MM.1S (cell line): ENCODE data around the gene AGBL4.

Source experiments
- DNase-seq: peaks from one replicate; pipeline ENCODE4 v3.0.0-alpha.2; 2015
- H2AFZ ChIP-seq: fragments of 300-600 bp; sonication (generic); 2 replicates; pipeline ENCODE4 v1.6.0; 2016; ENCODE audit warnings: antibody characterized with exemption, low read length
- H3F3A ChIP-seq: fragments of 300-600 bp; sonication (generic); 2 replicates; pipeline ENCODE4 v1.6.1; 2016; ENCODE audit warnings: mild to moderate bottlenecking, antibody characterized with exemption, low read length, moderate library complexity, mixed read lengths; ENCODE audit not compliant: insufficient read depth
- H3K27ac ChIP-seq: fragments of 300-600 bp; sonication (generic); 2 replicates; pipeline ENCODE4 v1.5.1; 2016; ENCODE audit warnings: mild to moderate bottlenecking, low read length
- H3K27me3 ChIP-seq: fragments of 300-600 bp; sonication (generic); replicated peaks from 2 replicates; pipeline ENCODE4 v1.6.0; 2016; ENCODE audit warnings: low read length; ENCODE audit not compliant: insufficient read depth
- H3K36me3 ChIP-seq: fragments of 300-600 bp; sonication (generic); replicated peaks from 2 replicates; pipeline ENCODE4 v1.6.1; 2016; ENCODE audit warnings: mild to moderate bottlenecking, low read length, mixed read lengths; ENCODE audit not compliant: insufficient read depth
- H3K4me1 ChIP-seq: fragments of 300-600 bp; sonication (generic); 2 replicates; pipeline ENCODE4 v1.6.1; 2016; ENCODE audit warnings: low read length, mixed read lengths
- H3K4me2 ChIP-seq: fragments of 300-600 bp; sonication (generic); 2 replicates; pipeline ENCODE4 v1.6.0; 2016; ENCODE audit warnings: low read depth, low read length
- H3K4me3 ChIP-seq: fragments of 300-600 bp; sonication (generic); 2 replicates; pipeline ENCODE4 v1.5.1; 2016; ENCODE audit warnings: low read length, mixed read lengths
- H3K79me2 ChIP-seq: fragments of 300-600 bp; sonication (generic); 2 replicates; pipeline ENCODE4 v1.6.1; 2016; ENCODE audit warnings: mixed run types, low read length, mixed read lengths
- H3K9ac ChIP-seq: fragments of 300-600 bp; sonication (generic); 2 replicates; pipeline ENCODE4 v1.6.1; 2016; ENCODE audit warnings: low read length, mixed read lengths
- H3K9me2 ChIP-seq: fragments of 300-600 bp; sonication (generic); replicated peaks from 2 replicates; pipeline ENCODE4 v1.6.1; 2016; ENCODE audit warnings: mild to moderate bottlenecking, low read length, mixed read lengths; ENCODE audit not compliant: insufficient read depth
- H3K9me3 ChIP-seq: fragments of 300-600 bp; sonication (generic); replicated peaks from 2 replicates; pipeline ENCODE4 v1.6.1; 2016; ENCODE audit warnings: mild to moderate bottlenecking, low read length, mixed read lengths; ENCODE audit not compliant: insufficient read depth
- H4K20me1 ChIP-seq: fragments of 300-600 bp; sonication (generic); 2 replicates; pipeline ENCODE4 v1.6.1; 2016; ENCODE audit warnings: mild to moderate bottlenecking, low read length, moderate library complexity, mixed read lengths; ENCODE audit not compliant: insufficient read depth
- CTCF ChIP-seq: fragments of 300-600 bp; sonication (generic); IDR thresholded peaks from 2 replicates; pipeline ENCODE4 v1.5.1; 2016; ENCODE audit warnings: antibody characterized with exemption, low read length, mixed read lengths
- EZH2 ChIP-seq: fragments of 300-600 bp; sonication (generic); optimal IDR thresholded peaks from 2 replicates; pipeline ENCODE3; 2017; ENCODE audit warnings: low read depth, mild to moderate bottlenecking, antibody characterized with exemption, low read length, mixed read lengths
- EZH2phosphoT487 ChIP-seq: fragments of 300-600 bp; sonication (generic); IDR thresholded peaks from 2 replicates; pipeline ENCODE4 v1.6.1; 2018; ENCODE audit warnings: antibody characterized with exemption, low read length

The AGBL4 gene

GRCh38 chr1:48591181-48591580, 1432.6 kb downstream of the AGBL4 start:
- H3K79me2 ChIP-seq, result no peaks in the 10 kb centered on the region
- no peak overlapping the region for H3K4me2 ChIP-seq
- no peaks in the 10 kb centered on the region for H3K27me3 ChIP-seq
- H3K9me3 ChIP-seq, result no peaks in the 10 kb centered on the region
- H3K36me3 ChIP-seq, result no peaks in the 10 kb centered on the region
- no peaks in the 10 kb centered on the region for H4K20me1 ChIP-seq
- H2AFZ ChIP-seq, result no peak overlapping the region
- TF ChIP-seq EZH2, result no peak
- no peak for TF ChIP-seq EZH2phosphoT487
- no peak for TF ChIP-seq CTCF
- no peak overlapping the region for H3K9ac ChIP-seq
- no peaks in the 10 kb centered on the region for H3F3A ChIP-seq
- no peak for DNase-seq
- no peaks in the 10 kb centered on the region for H3K4me1 ChIP-seq
- H3K27ac ChIP-seq, result no peak overlapping the region
- no peak overlapping the region for H3K4me3 ChIP-seq
- no peaks in the 10 kb centered on the region for H3K9me2 ChIP-seq

GRCh38 chr1:48588061-48588460, 1435.7 kb downstream of the AGBL4 start:
- Histone ChIP-seq H3K36me3 (no peaks in the 10 kb centered on the region), H3K9me2 (no peaks in the 10 kb centered on the region), H3K4me2 (no peak overlapping the region)

GRCh38 chr1:48582408-48582807, 1441.3 kb downstream of the AGBL4 start:
- no peak overlapping the region for H3K4me3 ChIP-seq
- H2AFZ ChIP-seq, result no peak overlapping the region
- no peaks in the 10 kb centered on the region for H3K9me3 ChIP-seq
- no peak for TF ChIP-seq CTCF
- H3K4me1 ChIP-seq, result no peaks in the 10 kb centered on the region
- H3F3A ChIP-seq, result no peaks in the 10 kb centered on the region
- no peaks in the 10 kb centered on the region for H3K27me3 ChIP-seq
- no peak overlapping the region for H3K27ac ChIP-seq
- H3K79me2 ChIP-seq, result no peaks in the 10 kb centered on the region
- H4K20me1 ChIP-seq, result no peaks in the 10 kb centered on the region
- H3K36me3 ChIP-seq, result no peaks in the 10 kb centered on the region
- no peak overlapping the region for H3K9ac ChIP-seq
- no peaks in the 10 kb centered on the region for H3K9me2 ChIP-seq
- DNase-seq, result no peak
- H3K4me2 ChIP-seq, result no peak overlapping the region

More at GRCh38 chr1:48588061-48588460, 1435.7 kb downstream of the AGBL4 start:
- H3K9ac ChIP-seq, result no peak overlapping the region
- no peaks in the 10 kb centered on the region for H3K27me3 ChIP-seq
- H2AFZ ChIP-seq, result no peak overlapping the region
- H3K79me2 ChIP-seq, result no peaks in the 10 kb centered on the region
- H3K4me3 ChIP-seq, result no peak overlapping the region
- H4K20me1 ChIP-seq, result no peaks in the 10 kb centered on the region
- H3K27ac ChIP-seq, result no peak overlapping the region
- DNase-seq, result no peak
- TF ChIP-seq EZH2phosphoT487 (no peak), CTCF (no peak), EZH2 (no peak)
- H3K9me3 ChIP-seq, result no peaks in the 10 kb centered on the region
- H3F3A ChIP-seq, result no peaks in the 10 kb centered on the region
- no peaks in the 10 kb centered on the region for H3K4me1 ChIP-seq

GRCh38 chr1:48581270-48581669, 1442.5 kb downstream of the AGBL4 start:
- Histone ChIP-seq H3F3A (no peaks in the 10 kb centered on the region), H3K4me2 (no peak overlapping the region), H3K27me3 (no peaks in the 10 kb centered on the region), H3K79me2 (no peaks in the 10 kb centered on the region), H3K4me1 (no peaks in the 10 kb centered on the region), H3K9me2 (no peaks in the 10 kb centered on the region), H3K36me3 (no peaks in the 10 kb centered on the region), H2AFZ (no peak overlapping the region), H3K9me3 (no peaks in the 10 kb centered on the region), H3K9ac (no peak overlapping the region), H3K4me3 (no peak overlapping the region), H3K27ac (no peak overlapping the region), H4K20me1 (no peaks in the 10 kb centered on the region)
- DNase-seq, result no peak
- TF ChIP-seq EZH2phosphoT487 (no peak), EZH2 (no peak), CTCF (no peak)
